Dermis lymphatic vessel endothelial cell (primary cell): ENCODE data around the gene INPP5E. TPM values are rescaled to one million over a fixed set of nuclear protein-coding genes. Genes with fewer than 3 reads are reported as not detected.

Experiments
- total RNA-seq: library from RNA; depleted of rRNA; stranded (reverse); fragments of >200 nt; gene quantifications from 2 replicates; pipeline ENCODE4 v1.2.1, GENCODE V29; 2014

Gene INPP5E
- total RNA-seq: 3.3 and 3.5 TPM in 2 replicates

GRCh38 chr9:136439481-136440408, at the start of gene INPP5E:
TSS of gene INPP5E (minus strand) at chr9:136439845. CDS start at chr9:136439419, 426 bp downstream.

GRCh38 chr9:136482793-136483588, 43.3 kb upstream of the INPP5E start, which contains the start of gene SEC16A:
TSS of gene SEC16A (minus strand) at chr9:136483040. CDS start at chr9:136477615, 5,425 bp downstream.

GRCh38 chr9:136410500-136411287, 29.0 kb downstream of the INPP5E start, which contains the start of the genes ENTR1 and PMPCA:
TSS of gene ENTR1 (minus strand) at chr9:136410614. CDS start at chr9:136410397, 217 bp downstream.
TSS of gene PMPCA (plus strand) at chr9:136410658. CDS start at chr9:136410669, 11 bp downstream.

GRCh38 chr9:136400038-136400834, 39.4 kb downstream of the INPP5E start, which contains the start of gene SNAPC4:
TSS of gene SNAPC4 (minus strand) at chr9:136400170. CDS start at chr9:136398428, 1,742 bp downstream.

Other genes starting within 250 kb of the INPP5E start
- not detected in 2 replicates for gene LHX3, start 234.7 kb downstream of the INPP5E start, total RNA-seq
- gene QSOX2, start 194.0 kb downstream of the INPP5E start, total RNA-seq: 5.3 and 5.9 TPM in 2 replicates
- not detected in 2 replicates for gene CCDC187, start 135.8 kb downstream of the INPP5E start, total RNA-seq
- gene GPSM1, start 112.3 kb downstream of the INPP5E start, total RNA-seq: 13.8 and 19.9 TPM in 2 replicates
- gene DNLZ, start 76.1 kb downstream of the INPP5E start, total RNA-seq: 10.0 and 11.8 TPM in 2 replicates
- gene CARD9, start 66.2 kb downstream of the INPP5E start, total RNA-seq: 0.09 and 0.43 TPM in 2 replicates
- 2.9 and 5.8 TPM in 2 replicates for gene SNAPC4, start 39.7 kb downstream of the INPP5E start, total RNA-seq
- gene ENTR1, start 29.2 kb downstream of the INPP5E start, total RNA-seq: 21.9 and 22.3 TPM in 2 replicates
- gene PMPCA, start 29.2 kb downstream of the INPP5E start, total RNA-seq: 33.1 and 38.8 TPM in 2 replicates
- gene SEC16A, start 43.2 kb upstream of the INPP5E start, total RNA-seq: 13.2 and 15.3 TPM in 2 replicates
- 66.1 and 122 TPM in 2 replicates for gene NOTCH1, start 106.2 kb upstream of the INPP5E start, total RNA-seq
- 364 and 407 TPM in 2 replicates for gene EGFL7, start 223.1 kb upstream of the INPP5E start, total RNA-seq
- 38.1 and 43.9 TPM in 2 replicates for gene AGPAT2, start 247.6 kb upstream of the INPP5E start, total RNA-seq